VCaP (cell line): ENCODE measurements around the gene HACL1.
"Not testable (repeated sequence)": the region's sequence is repeated elsewhere in the genome, so short reads cannot be mapped to it uniquely, and the experiment has no call there.

Source experiments
- H3K27ac ChIP-seq: fragments of 450-650 bp; 2 replicates; pipeline ENCODE4 v1.5.1; 2017
- TF ChIP-seq, protein P1 (sequence below): fragments of 450-650 bp; conservative IDR thresholded peaks from 2 replicates; pipeline ENCODE4 v1.5.1; 2017; ENCODE audit warnings: mild to moderate bottlenecking, moderate library complexity

HACL1 gene

DNA sequence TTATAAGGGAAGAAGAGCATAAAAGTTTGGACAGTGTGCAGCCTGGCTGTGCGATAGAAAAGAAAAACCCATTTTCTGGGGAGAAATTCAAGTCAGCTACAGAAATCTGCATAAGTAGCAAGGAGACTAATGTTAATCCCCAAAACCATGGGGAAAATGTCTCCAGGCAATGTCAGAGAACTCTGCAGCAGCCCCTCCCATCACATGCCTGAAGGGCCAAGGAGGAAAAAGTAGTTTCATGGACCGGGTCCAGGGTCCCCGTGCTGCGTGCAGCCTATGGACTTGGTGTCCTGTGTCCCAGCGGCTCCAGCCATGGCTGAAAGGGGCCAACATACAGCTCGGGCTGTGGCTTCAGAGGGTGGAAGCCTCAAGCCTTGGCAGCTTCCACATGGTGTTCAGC, 51.5 kb downstream of the HACL1 start:
- no peak overlapping the region for H3K27ac ChIP-seq
- TF ChIP-seq, protein P1, sequence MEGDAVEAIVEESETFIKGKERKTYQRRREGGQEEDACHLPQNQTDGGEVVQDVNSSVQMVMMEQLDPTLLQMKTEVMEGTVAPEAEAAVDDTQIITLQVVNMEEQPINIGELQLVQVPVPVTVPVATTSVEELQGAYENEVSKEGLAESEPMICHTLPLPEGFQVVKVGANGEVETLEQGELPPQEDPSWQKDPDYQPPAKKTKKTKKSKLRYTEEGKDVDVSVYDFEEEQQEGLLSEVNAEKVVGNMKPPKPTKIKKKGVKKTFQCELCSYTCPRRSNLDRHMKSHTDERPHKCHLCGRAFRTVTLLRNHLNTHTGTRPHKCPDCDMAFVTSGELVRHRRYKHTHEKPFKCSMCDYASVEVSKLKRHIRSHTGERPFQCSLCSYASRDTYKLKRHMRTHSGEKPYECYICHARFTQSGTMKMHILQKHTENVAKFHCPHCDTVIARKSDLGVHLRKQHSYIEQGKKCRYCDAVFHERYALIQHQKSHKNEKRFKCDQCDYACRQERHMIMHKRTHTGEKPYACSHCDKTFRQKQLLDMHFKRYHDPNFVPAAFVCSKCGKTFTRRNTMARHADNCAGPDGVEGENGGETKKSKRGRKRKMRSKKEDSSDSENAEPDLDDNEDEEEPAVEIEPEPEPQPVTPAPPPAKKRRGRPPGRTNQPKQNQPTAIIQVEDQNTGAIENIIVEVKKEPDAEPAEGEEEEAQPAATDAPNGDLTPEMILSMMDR = no peak

DNA sequence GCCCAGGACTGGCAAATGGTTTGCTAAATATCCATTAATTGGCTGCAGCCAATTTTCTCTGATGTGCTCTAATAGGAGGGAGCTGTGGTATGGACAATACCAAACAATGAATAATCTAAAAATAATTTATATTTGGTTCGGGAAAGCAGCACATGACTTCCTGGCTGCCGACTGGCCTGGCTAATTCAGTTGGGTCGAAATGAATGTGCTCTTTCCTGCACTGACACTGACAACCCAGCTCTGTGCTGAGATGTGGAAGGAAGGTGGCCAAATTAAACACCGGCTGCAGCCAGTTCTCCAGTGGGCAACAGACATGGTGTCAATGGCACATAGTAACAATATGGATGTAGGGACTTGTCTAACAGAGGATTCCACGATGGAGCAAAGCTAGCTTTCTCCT, 58.8 kb downstream of the HACL1 start:
- H3K27ac ChIP-seq = peak overlapping the region; percentile 35
- TF ChIP-seq, protein P1 = no peak

DNA sequence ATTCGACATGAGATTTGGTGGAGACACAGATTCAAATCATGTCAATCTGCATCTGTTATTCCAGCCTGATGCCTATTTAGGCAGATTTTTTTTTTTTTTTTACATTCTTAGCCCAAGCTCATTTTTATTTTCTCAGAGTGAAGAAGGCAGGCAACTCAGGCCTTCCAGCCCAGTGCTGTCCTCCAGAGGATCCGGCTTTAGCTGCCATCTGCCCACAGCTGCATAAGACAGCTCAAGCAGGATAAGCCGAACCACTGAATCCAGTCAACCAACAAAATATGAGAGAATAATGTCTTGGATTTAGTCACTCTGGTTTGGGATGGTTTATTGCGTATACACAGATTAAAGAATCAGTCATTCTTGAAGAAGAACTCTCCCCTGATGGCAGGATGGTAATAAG, 60.0 kb downstream of the HACL1 start:
- no peak overlapping the region for H3K27ac ChIP-seq
- TF ChIP-seq, protein P1 = no peak

DNA sequence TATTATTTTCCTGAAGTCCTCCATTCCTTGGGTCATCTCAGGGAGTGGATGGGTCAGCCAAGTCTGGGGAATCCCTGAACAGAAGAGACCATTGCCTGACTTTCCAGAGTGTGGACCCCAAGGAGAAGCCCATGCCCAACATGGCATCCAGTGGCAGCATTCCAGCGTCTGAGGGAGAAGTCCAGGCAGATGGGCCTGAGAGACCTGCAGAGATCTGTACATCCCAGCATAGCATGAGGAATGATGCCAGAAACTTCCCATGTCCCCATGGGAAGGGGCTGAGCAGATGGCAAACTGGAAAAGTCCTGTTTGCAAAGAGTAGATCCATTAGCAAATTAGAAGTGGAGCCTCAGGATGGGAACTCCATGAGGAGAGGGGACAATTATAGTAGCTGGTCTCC, 62.3 kb downstream of the HACL1 start:
- no peak overlapping the region for H3K27ac ChIP-seq
- TF ChIP-seq, protein P1 = no peak

DNA sequence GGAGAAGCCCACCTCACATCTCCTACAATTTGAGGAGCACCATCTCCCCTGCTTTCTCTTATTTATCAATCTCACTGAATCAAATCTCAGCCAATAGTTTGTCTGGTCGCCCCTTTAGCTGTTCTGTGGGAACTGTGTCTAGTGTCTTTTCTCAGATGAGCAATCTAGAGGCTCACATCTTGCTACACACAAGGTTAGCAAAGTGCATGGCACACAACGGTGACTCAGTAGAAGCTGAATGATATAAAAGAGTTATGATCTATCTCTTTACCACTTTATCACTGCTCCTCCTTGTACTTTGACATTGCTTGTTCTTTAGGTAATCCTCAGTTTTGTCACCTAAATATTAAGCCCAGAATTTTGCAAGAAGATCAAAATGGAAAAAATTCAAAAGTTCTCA, 63.0 kb downstream of the HACL1 start:
- H3K27ac ChIP-seq = no peak overlapping the region
- TF ChIP-seq, protein P1 = no peak

DNA sequence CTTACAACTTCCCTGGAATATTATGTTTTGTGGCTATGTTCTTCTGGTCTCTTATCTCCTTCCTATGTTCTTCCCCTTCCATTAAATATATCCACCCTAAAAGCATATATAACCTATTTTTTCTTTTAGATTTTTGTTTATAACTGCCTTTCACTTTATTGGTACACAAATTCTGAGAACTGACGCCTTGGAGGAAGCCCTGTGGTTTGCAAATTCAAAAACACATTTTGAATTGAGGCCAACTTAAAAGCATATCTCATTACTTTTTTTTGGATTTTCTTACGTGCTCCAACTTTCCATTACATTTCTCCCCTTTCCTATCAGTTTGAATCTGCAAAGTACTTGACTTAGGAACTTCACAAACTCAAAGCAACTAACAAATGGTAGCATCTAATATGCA, 64.5 kb downstream of the HACL1 start:
- H3K27ac ChIP-seq = no peak overlapping the region
- TF ChIP-seq, protein P1 = no peak

DNA sequence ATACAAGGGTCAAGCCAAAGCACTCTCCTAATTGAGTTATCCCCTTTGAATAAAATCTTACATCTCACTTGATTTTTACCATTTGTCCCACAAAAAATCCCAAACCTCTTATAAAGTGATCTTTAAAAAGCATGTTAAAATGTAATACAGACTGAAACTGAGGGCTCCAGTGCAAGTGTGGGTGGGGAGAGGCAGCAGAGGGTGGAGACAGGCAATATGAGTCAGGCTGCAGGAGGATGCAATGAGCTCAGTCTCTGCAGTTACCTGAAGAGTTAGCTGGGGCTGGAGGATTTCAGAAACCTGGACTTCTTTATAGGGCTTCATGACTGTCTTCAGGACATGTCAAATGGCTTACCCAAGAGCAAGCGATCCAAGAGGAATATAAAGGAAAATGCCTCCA, 65.6 kb downstream of the HACL1 start:
- TF ChIP-seq, protein P1 = no peak
- no peak overlapping the region for H3K27ac ChIP-seq

DNA sequence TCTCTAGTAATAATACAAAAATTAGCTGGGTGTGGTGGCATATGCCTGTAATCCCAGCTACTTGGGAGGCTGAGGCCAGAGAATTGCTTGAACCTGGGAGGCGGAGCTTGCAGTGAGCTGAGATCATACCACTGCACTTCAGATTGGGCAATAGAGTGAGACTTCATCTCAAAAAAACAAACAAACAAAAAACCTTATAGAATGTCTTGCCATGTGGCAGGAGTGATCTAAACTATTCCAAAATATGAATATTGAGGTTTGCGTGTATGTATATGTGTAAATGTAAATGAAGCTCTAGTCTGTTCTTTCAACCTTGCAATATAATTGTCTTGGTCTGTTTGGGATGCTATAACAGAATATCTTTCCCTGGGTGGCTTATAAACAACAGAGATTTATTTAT, 68.8 kb downstream of the HACL1 start:
- not testable (repeated sequence) for H3K27ac ChIP-seq
